Glutamatergic neuron (in vitro differentiated cells): ENCODE data around the gene CALHM6. TPM values are rescaled to one million over a fixed set of nuclear protein-coding genes. Genes with fewer than 3 reads are reported as not detected.
"Not testable (repeated sequence)": the region's sequence is repeated elsewhere in the genome, so short reads cannot be mapped to it uniquely, and the experiment has no call there.

Source experiments
- DNase-seq: peaks from one replicate; pipeline ENCODE4 v3.0.0; 2022
- H3K27ac Mint-ChIP-seq: one replicate; pipeline ENCODE4 v1.8.0; 2020; ENCODE audit warnings: mild to moderate bottlenecking, mixed read lengths, inconsistent platforms; ENCODE audit not compliant: unreplicated experiment
- H3K27me3 Mint-ChIP-seq: one replicate; pipeline ENCODE4 v1.8.0; 2020; ENCODE audit warnings: mild to moderate bottlenecking, moderate library complexity, mixed read lengths, inconsistent platforms; ENCODE audit not compliant: unreplicated experiment
- H3K36me3 Mint-ChIP-seq: one replicate; pipeline ENCODE4 v1.8.0; 2020; ENCODE audit warnings: mild to moderate bottlenecking, mixed read lengths, inconsistent platforms; ENCODE audit not compliant: unreplicated experiment
- H3K4me1 Mint-ChIP-seq: one replicate; pipeline ENCODE4 v1.8.0; 2020; ENCODE audit warnings: mild to moderate bottlenecking, low read depth, mixed read lengths, inconsistent platforms; ENCODE audit not compliant: unreplicated experiment
- H3K4me3 Mint-ChIP-seq: one replicate; pipeline ENCODE4 v1.8.0; 2020; ENCODE audit warnings: mild to moderate bottlenecking, mixed read lengths, inconsistent platforms; ENCODE audit not compliant: unreplicated experiment
- H3K9me3 Mint-ChIP-seq: one replicate; pipeline ENCODE4 v1.8.0; 2020; ENCODE audit warnings: mild to moderate bottlenecking, moderate library complexity, mixed read lengths, inconsistent platforms; ENCODE audit not compliant: unreplicated experiment
- CTCF ChIP-seq: fragments of 200-600 bp; sonication (generic); IDR thresholded peaks from one replicate; pipeline ENCODE4 v1.5.0; 2021; ENCODE audit not compliant: partially characterized antibody, unreplicated experiment
- total RNA-seq: library from RNA; stranded (reverse); fragmentation: NEBNext Ultra II Directional; extraction: Animal tissue kit (Norgen Biotek cat#: 25700); gene quantifications from one replicate; pipeline ENCODE4 v1.2.1, GENCODE V29; 2021; ENCODE audit not compliant: unreplicated experiment

Gene CALHM6
- total RNA-seq, 1 donor from 2014 or later, result not detected

- no peak for TF ChIP-seq CTCF
- Mint-ChIP-seq H3K9me3 (no peaks in the 10 kb centered on the region), H3K36me3 (no peaks in the 10 kb centered on the region), H3K4me3 (no peak overlapping the region), H3K27me3 (no peaks in the 10 kb centered on the region), H3K27ac (no peak overlapping the region), H3K4me1 (no peaks in the 10 kb centered on the region)
- no peak for DNase-seq
Measured at GRCh38 chr6:116483616-116484015, 22.4 kb downstream of the CALHM6 start.

GRCh38 chr6:116485559-116486184, 24.5 kb downstream of the CALHM6 start:
- Mint-ChIP-seq H3K27ac (no peak overlapping the region), H3K27me3 (no peaks in the 10 kb centered on the region), H3K9me3 (no peaks in the 10 kb centered on the region), H3K4me1 (no peaks in the 10 kb centered on the region), H3K36me3 (no peaks in the 10 kb centered on the region), H3K4me3 (no peak overlapping the region)
- no peak for DNase-seq
- no peak for TF ChIP-seq CTCF

GRCh38 chr6:116491610-116492330, 30.6 kb downstream of the CALHM6 start:
- Mint-ChIP-seq H3K36me3 (no peaks in the 10 kb centered on the region), H3K4me1 (no peaks in the 10 kb centered on the region), H3K4me3 (no peak overlapping the region), H3K9me3 (no peaks in the 10 kb centered on the region), H3K27me3 (no peaks in the 10 kb centered on the region), H3K27ac (no peak overlapping the region)
- no peak for DNase-seq
- no peak for TF ChIP-seq CTCF

- H3K36me3 Mint-ChIP-seq, result no peaks in the 10 kb centered on the region
- no peaks in the 10 kb centered on the region for H3K4me1 Mint-ChIP-seq
- no peak overlapping the region for H3K27ac Mint-ChIP-seq
- no peak for TF ChIP-seq CTCF
- no peaks in the 10 kb centered on the region for H3K27me3 Mint-ChIP-seq
- H3K9me3 Mint-ChIP-seq, result no peaks in the 10 kb centered on the region
- no peak for DNase-seq
- no peak overlapping the region for H3K4me3 Mint-ChIP-seq
Measured at GRCh38 chr6:116492331-116493067, 31.3 kb downstream of the CALHM6 start.

- H3K36me3 Mint-ChIP-seq, DNase-seq, H3K27ac Mint-ChIP-seq, H3K9me3 Mint-ChIP-seq, H3K27me3 Mint-ChIP-seq, H3K4me1 Mint-ChIP-seq, H3K4me3 Mint-ChIP-seq: not testable (repeated sequence)
Measured at GRCh38 chr6:116495161-116495560, 34.0 kb downstream of the CALHM6 start.
